IMR-90 (cell line): ENCODE data around the gene SLC2A13. TPM values are rescaled to one million over a fixed set of nuclear protein-coding genes. Genes with fewer than 3 reads are reported as not detected.

ENCODE experiments used
- ATAC-seq: fragments of 200-7000 bp; cut with Tn5 transposase; 2 replicates; pipeline ENCODE4 v1.9.1; 2020; ENCODE audit warnings: low read depth, mild to moderate bottlenecking, moderate library complexity
- BruUV-seq: library from RNA; stranded (reverse); fragments of 400-500 nt; replicated peaks from 2 replicates; lab custom pipeline; 2021; lab: Mats Ljungman, UMichigan
- CTCF ChIA-PET: fragments of 300-600 bp; formaldehyde crosslinking; extraction: SDS; loops from one replicate; lab custom pipeline; 2021; ENCODE audit warnings: antibody characterized with exemption; lab: Yijun Ruan, JAX
- POLR2A ChIA-PET: fragments of 300-600 bp; sonication (Branson Sonifier 250); formaldehyde crosslinking; loops from one replicate; lab custom pipeline; 2022; ENCODE audit warnings: antibody characterized with exemption; ENCODE audit not compliant: unreplicated experiment; lab: Charles Lee
- DNase-seq: peaks from one replicate; pipeline ENCODE4 v3.0.0; 2013
- H2AFZ ChIP-seq: replicated peaks from 2 replicates; pipeline ENCODE3; 2013; ENCODE audit warnings: low read length, mild to moderate bottlenecking; ENCODE audit not compliant: poor library complexity
- H2AK5ac ChIP-seq: 2 replicates; pipeline ENCODE4 v1.6.1; 2013; ENCODE audit warnings: low read depth, low read length, inconsistent platforms
- H2AK9ac ChIP-seq: replicated peaks from 2 replicates; pipeline ENCODE3; 2013; ENCODE audit warnings: mild to moderate bottlenecking, low read depth, low read length, moderate library complexity; ENCODE audit not compliant: poor library complexity
- H2BK120ac ChIP-seq: 2 replicates; pipeline ENCODE4 v1.6.1; 2013; ENCODE audit warnings: low read depth, low read length, inconsistent platforms
- H2BK15ac ChIP-seq: 3 replicates; pipeline ENCODE4 v1.6.1; 2013; ENCODE audit warnings: low read depth, low read length, inconsistent platforms
- H2BK20ac ChIP-seq: 2 replicates; pipeline ENCODE4 v1.6.1; 2013; ENCODE audit warnings: low read depth, mild to moderate bottlenecking, inconsistent platforms, low read length, moderate library complexity
- H2BK5ac ChIP-seq: 2 replicates; pipeline ENCODE4 v1.6.1; 2013; ENCODE audit warnings: mild to moderate bottlenecking, low read depth, low read length, inconsistent platforms; ENCODE audit not compliant: poor library complexity, severe bottlenecking
- H3K14ac ChIP-seq: replicated peaks from 2 replicates; pipeline ENCODE4 v1.6.1; 2013; ENCODE audit warnings: low read depth, low read length, inconsistent platforms
- H3K18ac ChIP-seq: 2 replicates; pipeline ENCODE4 v1.6.1; 2013; ENCODE audit warnings: low read depth, low read length, control low read depth
- H3K23ac ChIP-seq: 2 replicates; pipeline ENCODE4 v1.6.1; 2013; ENCODE audit warnings: low read depth, low read length, inconsistent platforms
- H3K27ac ChIP-seq: 2 replicates; pipeline ENCODE4 v1.5.1; 2013; ENCODE audit warnings: mild to moderate bottlenecking, control low read depth, low read length; ENCODE audit not compliant: insufficient read depth
- H3K27me3 ChIP-seq: 2 replicates; pipeline ENCODE4 v1.6.1; 2013; ENCODE audit warnings: low read length; ENCODE audit not compliant: control insufficient read depth, insufficient read depth
- H3K36me3 ChIP-seq: 2 replicates; pipeline ENCODE4 v1.6.1; 2013; ENCODE audit warnings: low read length, mixed read lengths; ENCODE audit not compliant: control insufficient read depth, insufficient read depth
- H3K4ac ChIP-seq: 2 replicates; pipeline ENCODE4 v1.6.1; 2013; ENCODE audit warnings: low read depth, low read length, inconsistent platforms
- H3K4me1 ChIP-seq: 2 replicates; pipeline ENCODE4 v1.6.1; 2013; ENCODE audit warnings: low read length, mixed read lengths; ENCODE audit not compliant: control insufficient read depth, insufficient read depth
- H3K4me2 ChIP-seq: 2 replicates; pipeline ENCODE4 v1.6.1; 2013; ENCODE audit warnings: low read depth, mild to moderate bottlenecking, control low read depth, low read length, moderate library complexity
- H3K4me3 ChIP-seq: 2 replicates; pipeline ENCODE4 v1.5.1; 2013; ENCODE audit warnings: low read depth, mild to moderate bottlenecking, control low read depth, low read length, moderate library complexity; ENCODE audit not compliant: insufficient read depth
- H3K56ac ChIP-seq: 2 replicates; pipeline ENCODE4 v1.6.1; 2013; ENCODE audit warnings: low read length, inconsistent platforms; ENCODE audit not compliant: insufficient read depth; ENCODE audit errors: extremely low read depth
- H3K79me1 ChIP-seq, 2 experiments: 2 replicates each; pipeline ENCODE4 v1.6.1; 2013; ENCODE audit warnings: low read length in 2 of 2, inconsistent platforms in 1 of 2, low read depth in 1 of 2
- H3K9ac ChIP-seq: 2 replicates; pipeline ENCODE4 v1.6.1; 2013; ENCODE audit warnings: low read depth, low read length, control low read depth
- H3K9me1 ChIP-seq: 2 replicates; pipeline ENCODE4 v1.6.1; 2013; ENCODE audit warnings: low read length, inconsistent platforms; ENCODE audit not compliant: insufficient read depth
- H3K9me3 ChIP-seq: 2 replicates; pipeline ENCODE4 v1.6.1; 2013; ENCODE audit warnings: low read length; ENCODE audit not compliant: control insufficient read depth, insufficient read depth
- H4K20me1 ChIP-seq: 2 replicates; pipeline ENCODE4 v1.6.1; 2013; ENCODE audit warnings: low read length, inconsistent platforms; ENCODE audit not compliant: insufficient read depth
- H4K5ac ChIP-seq: 2 replicates; pipeline ENCODE4 v1.6.1; 2013; ENCODE audit warnings: mild to moderate bottlenecking, low read depth, low read length, control low read depth
- H4K8ac ChIP-seq, 2 experiments: 2 replicates each; pipeline ENCODE4 v1.6.1; 2013; ENCODE audit warnings: low read depth in 2 of 2, low read length in 2 of 2, control low read depth in 1 of 2, inconsistent platforms in 1 of 2
- H4K91ac ChIP-seq: 2 replicates; pipeline ENCODE4 v1.6.1; 2013; ENCODE audit warnings: low read depth, low read length, inconsistent platforms; ENCODE audit not compliant: insufficient read depth
- BHLHE40 ChIP-seq: fragments of 150-350 bp; IDR thresholded peaks from 2 replicates; pipeline ENCODE4 v1.6.1; 2016; ENCODE audit warnings: mild to moderate bottlenecking, low read depth, low read length
- CEBPB ChIP-seq: IDR thresholded peaks from 2 replicates; pipeline ENCODE4 v1.6.1; 2012; ENCODE audit warnings: low read depth, low read length, improper control_type of control experiment
- CHD1 ChIP-seq: IDR thresholded peaks from 2 replicates; pipeline ENCODE4 v1.6.1; 2012; ENCODE audit warnings: low read depth, low read length, improper control_type of control experiment
- CTCF ChIP-seq: conservative IDR thresholded peaks from 2 replicates; pipeline ENCODE4 v1.5.1; 2012; ENCODE audit warnings: mild to moderate bottlenecking, low read depth, low read length, improper control_type of control experiment
- ELK1 ChIP-seq: fragments of 150-350 bp; IDR thresholded peaks from 2 replicates; pipeline ENCODE4 v1.6.1; 2016; ENCODE audit warnings: low read depth, mild to moderate bottlenecking, low read length, moderate library complexity, borderline replicate concordance
- FOS ChIP-seq: fragments of 150-350 bp; IDR thresholded peaks from 2 replicates; pipeline ENCODE4 v1.6.1; 2016; ENCODE audit warnings: low read depth, low read length
- MAFK ChIP-seq: IDR thresholded peaks from 2 replicates; pipeline ENCODE4 v1.6.1; 2012; ENCODE audit warnings: low read depth, low read length, improper control_type of control experiment
- MAZ ChIP-seq: IDR thresholded peaks from 2 replicates; pipeline ENCODE4 v1.6.1; 2012; ENCODE audit warnings: low read depth, mild to moderate bottlenecking, low read length, improper control_type of control experiment, moderate library complexity, borderline replicate concordance
- MXI1 ChIP-seq: IDR thresholded peaks from 2 replicates; pipeline ENCODE4 v1.6.1; 2012; ENCODE audit warnings: low read depth, mild to moderate bottlenecking, low read length, moderate library complexity, borderline replicate concordance
- NFE2L2 ChIP-seq: fragments of 150-350 bp; IDR thresholded peaks from 2 replicates; pipeline ENCODE4 v1.6.1; 2016; ENCODE audit warnings: low read depth, mild to moderate bottlenecking, low read length
- POLR2A ChIP-seq: IDR thresholded peaks from 2 replicates; pipeline ENCODE4 v1.6.1; 2012; ENCODE audit warnings: mild to moderate bottlenecking, low read depth, low read length
- RAD21 ChIP-seq: IDR thresholded peaks from 2 replicates; pipeline ENCODE4 v1.6.1; 2012; ENCODE audit warnings: low read length, improper control_type of control experiment
- RCOR1 ChIP-seq: IDR thresholded peaks from 2 replicates; pipeline ENCODE4 v1.6.1; 2012; ENCODE audit warnings: mild to moderate bottlenecking, low read length, improper control_type of control experiment; ENCODE audit not compliant: insufficient replicate concordance
- RFX5 ChIP-seq: IDR thresholded peaks from 2 replicates; pipeline ENCODE4 v1.8.0; 2012; ENCODE audit warnings: low read depth, mild to moderate bottlenecking, low read length, moderate library complexity
- SMC3 ChIP-seq: fragments of 150-350 bp; IDR thresholded peaks from 2 replicates; pipeline ENCODE4 v1.6.1; 2016; ENCODE audit warnings: low read depth, mild to moderate bottlenecking, antibody characterized with exemption, low read length, moderate library complexity
- USF2 ChIP-seq: fragments of 150-350 bp; IDR thresholded peaks from 2 replicates; pipeline ENCODE4 v1.6.1; 2017; ENCODE audit warnings: mild to moderate bottlenecking, antibody characterized with exemption, low read length, low read depth
- WGBS, 2 experiments: methylation state at CpG; one replicate each; pipeline versions ENCODE4 v1.1.5 to v1.1.7; 2013; ENCODE audit warnings: missing lambda C conversion rate in 2 of 2; ENCODE audit not compliant: insufficient read length in 1 of 2; ENCODE audit errors: extremely low coverage in 2 of 2; 5-methylcytosine and 5-hydroxymethylcytosine counted together
- dilution Hi-C: fragments of 300-500 bp; cut with HindIII; formaldehyde crosslinking; loops from one replicate; pipeline ENCODE4 v1.14.3; 2018; ENCODE audit warnings: low sequenced_read_pairs; ENCODE audit not compliant: unreplicated experiment
- in situ Hi-C: fragments of 300-500 bp; cut with MboI; formaldehyde crosslinking; loops from 3 replicates; pipeline ENCODE4 v1.14.3; 2019; ENCODE audit warnings: low sequenced_read_pairs, inconsistent platforms, mixed read lengths
- intact Hi-C: fragments of 100-400 bp; cut with micrococcal nuclease; formaldehyde crosslinking; loops from 2 replicates; pipeline ENCODE4 v1.10.0; 2022
- polyA plus RNA-seq, 3 experiments: library from polyadenylated mRNA; depleted of rRNA; stranded (reverse); fragments of >200 nt; gene quantifications; 2 replicates each; pipeline ENCODE4 v1.2.3, GENCODE V29; 2012; ENCODE audit warnings: low replicate concordance in 1 of 3
- total RNA-seq: library from RNA; depleted of rRNA; stranded (reverse); fragments of >200 nt; gene quantifications from 2 replicates; pipeline ENCODE4 v1.2.3, GENCODE V29; 2012

SLC2A13 gene
- total and polyA plus RNA-seq, 2 of the 4 experiments (the other 2 are of a cell fraction) = 1.5 to 3.9 TPM

- intact Hi-C loops (loop anchor here (10.0 kb wide), 2 partner anchors 251 to 551 kb away; no protein-coding TSS in a partner anchor), dilution Hi-C loops (no loop called here)
These were observed 342.1 kb downstream of the SLC2A13 start for GRCh38 chr12:39763890-39764169.

More at GRCh38 chr12:39763890-39764169, 342.1 kb downstream of the SLC2A13 start:
- no peaks in the 10 kb centered on the region for H3K9me3 ChIP-seq
- WGBS, 2 experiments = no CpG with 5 or more reads among the region's 2 CpGs
- CTCF ChIA-PET = interaction anchor here (0.6 to 1.5 kb wide), 2 partner anchors 35 to 248 kb away, joined by 3 read pairs; no protein-coding TSS in a partner anchor
- no peak overlapping the region for H3K56ac ChIP-seq
- H3K9me1 ChIP-seq = no peaks in the 10 kb centered on the region
- H3K4me1 ChIP-seq = no peaks in the 10 kb centered on the region
- H4K5ac ChIP-seq = no peak overlapping the region
- POLR2A ChIA-PET = no interaction called here
- no peak overlapping the region for H3K9ac ChIP-seq
- H3K27ac ChIP-seq = no peak overlapping the region
- H2AFZ ChIP-seq = no peak overlapping the region
- no peak overlapping the region for H2BK120ac ChIP-seq
- no peak overlapping the region for H4K8ac ChIP-seq
- TF ChIP-seq RCOR1 = no peak
- no peak for TF ChIP-seq BHLHE40
- no peak for TF ChIP-seq CEBPB
- TF ChIP-seq RFX5 = no peak
- TF ChIP-seq POLR2A = no peak
- TF ChIP-seq NFE2L2 = no peak
- no peak for TF ChIP-seq USF2
- no peak for TF ChIP-seq CTCF
- TF ChIP-seq ELK1 = no peak
- no peak for TF ChIP-seq MXI1
- TF ChIP-seq FOS = no peak
- TF ChIP-seq RAD21 = no peak
- no peak for TF ChIP-seq MAZ
- TF ChIP-seq SMC3 = no peak
- no peak for TF ChIP-seq MAFK
- TF ChIP-seq CHD1 = no peak
- H2BK5ac ChIP-seq = no peak overlapping the region
- H4K20me1 ChIP-seq = no peaks in the 10 kb centered on the region
- BruUV-seq = no TSS peak
- H4K91ac ChIP-seq = no peak overlapping the region
- no peak overlapping the region for H2AK9ac ChIP-seq
- H3K79me1 ChIP-seq = no peaks in the 10 kb centered on the region
- H2BK20ac ChIP-seq = no peak overlapping the region
- H3K23ac ChIP-seq = no peak overlapping the region
- H3K27me3 ChIP-seq = no peaks in the 10 kb centered on the region
- no peak overlapping the region for H2BK15ac ChIP-seq
- in situ Hi-C loops = no loop called here
- DNase-seq (no peak), ATAC-seq (no peak)
- H2AK5ac ChIP-seq = no peak overlapping the region
- no peak overlapping the region for H3K4me3 ChIP-seq
- no peaks in the 10 kb centered on the region for H3K36me3 ChIP-seq
- H3K14ac ChIP-seq = no peak overlapping the region
- no peak overlapping the region for H3K4me2 ChIP-seq
- H3K18ac ChIP-seq = no peak overlapping the region
- no peak overlapping the region for H3K4ac ChIP-seq
